EL (cell line): ENCODE results near the gene SEC11A.

Experiments
- DNase-seq: peaks from one replicate; pipeline ENCODE4 v3.0.0-alpha.2; 2016

SEC11A gene

DNA sequence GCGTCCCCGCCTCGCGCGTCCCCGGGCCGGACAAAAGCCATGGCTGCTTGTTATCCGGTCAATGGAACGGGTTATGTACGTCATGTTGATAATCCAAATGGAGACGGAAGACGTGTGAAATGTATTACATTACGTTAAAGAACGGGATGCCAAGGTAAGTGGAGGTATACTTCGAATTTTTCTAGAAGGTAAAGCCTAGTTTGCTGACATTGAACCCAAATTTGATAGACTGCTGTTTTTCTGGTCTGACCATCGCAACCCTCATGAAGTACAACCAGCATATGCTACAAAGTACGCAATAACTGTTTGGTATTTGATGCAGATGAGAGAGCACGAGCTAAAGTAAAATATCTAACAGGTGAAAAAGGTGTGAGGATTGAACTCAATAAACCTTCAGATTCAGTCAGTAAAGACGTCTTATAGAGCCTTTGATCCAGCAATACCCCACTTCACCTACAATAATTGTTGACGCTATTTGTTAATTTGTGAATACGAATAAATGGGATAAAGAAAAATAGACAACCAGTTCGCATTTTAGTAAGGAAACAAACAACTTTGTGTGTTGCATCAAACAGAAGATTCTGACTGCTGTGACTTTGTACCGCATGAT, 81.6 kb downstream of the SEC11A start:
- no peak for DNase-seq

DNA sequence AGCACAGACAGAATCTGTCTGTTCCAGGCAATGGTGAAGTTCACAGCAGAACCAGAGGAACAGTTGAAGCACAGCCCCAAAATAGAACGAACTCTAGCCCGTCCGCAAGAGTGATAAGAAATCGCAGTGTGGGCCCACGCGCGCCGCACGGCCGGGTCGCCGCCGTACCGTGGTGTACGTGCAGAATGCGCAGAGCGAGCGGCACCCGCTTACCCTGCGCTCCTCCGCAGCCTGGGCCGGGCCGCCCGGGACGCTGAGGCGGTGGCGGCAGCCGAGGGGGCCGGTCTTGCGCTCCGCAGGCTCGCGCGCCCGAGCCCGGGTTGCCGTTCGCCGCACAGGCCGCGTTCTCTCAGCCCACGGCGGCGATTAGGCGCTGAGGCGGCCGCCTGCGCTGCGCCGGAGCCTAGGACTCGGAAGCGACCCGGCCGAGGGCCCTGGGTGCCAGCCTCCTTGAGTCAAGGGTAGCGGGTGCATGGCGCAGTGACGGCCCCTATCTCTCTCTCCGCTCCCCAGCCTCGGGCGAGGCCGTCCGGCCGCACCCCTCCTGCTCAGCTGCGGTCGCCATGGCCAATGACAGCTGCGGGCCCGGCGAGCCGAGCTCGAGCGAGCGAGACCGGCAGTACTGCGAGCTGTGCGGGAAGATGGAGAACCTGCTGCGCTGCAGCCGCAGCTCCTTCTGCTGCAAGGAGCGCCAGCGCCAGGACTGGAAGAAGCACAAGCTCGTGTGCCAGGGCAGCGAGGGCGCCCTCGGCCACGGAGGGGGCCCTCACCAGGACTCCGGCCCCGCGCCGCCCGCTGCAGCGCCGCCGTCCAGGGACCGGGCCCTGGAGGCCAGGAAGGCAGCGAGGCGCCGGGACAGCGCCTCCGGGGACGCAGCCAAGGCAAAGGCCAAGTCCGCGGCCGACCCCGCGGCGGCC, 82.4 kb downstream of the SEC11A start:
- peak; percentile 71 for DNase-seq

DNA sequence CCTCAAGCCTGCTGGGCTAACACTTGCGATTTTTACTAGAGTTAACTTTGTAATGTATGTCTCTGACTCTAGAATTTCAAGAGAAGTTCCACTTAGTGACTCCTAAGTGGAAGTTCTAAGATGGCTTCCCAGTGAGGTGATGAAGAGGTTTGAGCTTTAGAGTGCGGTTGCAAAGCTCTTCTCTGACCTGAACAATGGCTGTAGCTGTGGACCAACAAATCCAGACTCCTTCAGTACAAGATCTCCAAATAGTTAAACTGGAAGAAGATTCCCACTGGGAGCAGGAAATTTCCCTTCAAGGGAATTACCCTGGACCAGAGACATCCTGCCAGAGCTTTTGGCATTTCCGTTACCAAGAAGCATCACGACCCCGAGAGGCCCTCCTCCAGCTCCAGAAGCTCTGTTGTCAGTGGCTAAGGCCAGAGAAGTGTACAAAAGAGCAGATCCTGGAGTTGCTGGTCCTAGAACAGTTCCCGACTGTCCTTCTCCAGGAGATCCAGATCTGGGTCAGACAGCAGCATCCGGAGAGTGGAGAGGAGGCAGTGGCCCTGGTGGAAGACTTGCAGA, 84.2 kb downstream of the SEC11A start:
- DNase-seq, result peak; percentile 22

DNA sequence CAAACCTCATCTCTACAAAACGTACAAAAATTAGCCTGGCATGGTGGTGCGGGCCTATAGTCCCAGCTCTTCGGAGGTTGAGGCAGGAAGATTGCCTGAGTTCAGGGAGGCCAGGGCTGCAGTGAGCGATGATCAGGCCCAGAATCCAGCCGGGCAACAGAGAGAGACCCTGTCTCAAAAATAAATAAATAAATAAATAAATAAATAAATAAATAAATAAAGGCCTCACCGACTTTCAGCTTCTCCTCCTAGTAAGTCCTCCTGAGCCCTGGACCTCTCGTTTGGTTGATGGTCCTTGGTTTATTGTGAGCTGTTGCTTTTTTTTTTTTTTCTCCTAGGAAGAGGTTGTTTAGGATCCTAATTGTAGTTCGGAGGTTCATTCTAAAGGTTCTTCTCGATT, 86.9 kb downstream of the SEC11A start:
- no peak for DNase-seq

DNA sequence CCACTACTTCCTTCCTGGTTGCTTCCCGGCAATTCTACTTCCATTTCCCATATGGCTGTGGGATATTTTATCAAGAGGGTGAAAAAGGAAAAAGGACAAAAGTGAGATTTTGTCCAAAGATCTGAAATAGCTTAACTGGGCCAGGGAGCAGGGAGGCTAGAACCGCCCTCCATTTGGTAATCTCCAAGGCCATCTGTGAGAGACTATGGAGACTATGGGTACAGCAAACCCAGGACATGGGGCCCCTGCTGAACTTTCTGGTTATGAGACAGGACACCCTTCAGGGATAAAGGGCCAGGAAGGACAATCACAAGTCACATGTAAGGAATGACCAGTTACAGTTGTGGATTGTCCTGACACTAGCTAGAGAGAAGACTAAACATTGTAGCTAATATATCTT, 90.8 kb downstream of the SEC11A start:
- no peak for DNase-seq

DNA sequence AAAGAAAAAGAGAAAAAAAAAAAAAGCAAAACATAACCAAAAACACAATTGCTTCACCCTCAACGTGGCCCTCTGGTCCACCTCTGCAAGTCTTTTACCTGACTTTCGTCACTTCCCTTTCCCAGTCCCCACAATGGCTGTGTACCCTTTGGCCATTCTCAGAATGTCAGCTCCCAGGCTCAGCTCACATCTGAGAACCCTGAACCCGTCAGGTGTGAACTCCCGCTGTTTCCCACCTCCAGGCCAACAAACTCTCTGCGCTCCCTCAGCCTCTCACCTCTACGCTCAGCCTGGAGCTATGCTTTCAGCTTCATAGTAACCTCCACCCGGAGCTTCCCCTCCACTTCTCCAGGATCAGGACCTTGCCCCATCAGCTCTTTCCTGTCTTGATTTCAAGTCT, 91.6 kb downstream of the SEC11A start:
- no peak for DNase-seq

DNA sequence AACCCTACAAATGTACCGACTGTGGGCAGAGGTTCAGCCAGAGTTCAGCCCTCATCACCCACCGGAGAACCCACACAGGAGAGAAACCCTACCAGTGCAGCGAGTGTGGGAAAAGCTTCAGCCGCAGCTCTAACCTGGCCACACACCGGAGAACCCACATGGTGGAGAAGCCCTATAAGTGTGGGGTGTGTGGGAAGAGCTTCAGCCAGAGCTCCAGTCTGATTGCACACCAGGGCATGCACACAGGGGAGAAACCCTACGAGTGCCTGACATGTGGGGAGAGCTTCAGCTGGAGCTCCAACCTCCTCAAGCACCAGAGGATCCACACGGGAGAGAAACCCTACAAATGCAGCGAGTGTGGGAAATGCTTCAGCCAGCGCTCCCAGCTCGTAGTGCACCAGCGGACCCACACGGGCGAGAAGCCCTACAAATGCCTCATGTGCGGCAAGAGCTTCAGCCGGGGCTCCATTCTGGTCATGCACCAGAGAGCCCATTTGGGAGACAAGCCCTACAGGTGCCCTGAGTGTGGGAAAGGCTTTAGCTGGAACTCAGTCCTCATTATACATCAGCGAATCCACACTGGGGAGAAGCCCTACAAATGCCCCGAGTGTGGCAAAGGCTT, 94.5 kb downstream of the SEC11A start:
- no peak for DNase-seq

DNA sequence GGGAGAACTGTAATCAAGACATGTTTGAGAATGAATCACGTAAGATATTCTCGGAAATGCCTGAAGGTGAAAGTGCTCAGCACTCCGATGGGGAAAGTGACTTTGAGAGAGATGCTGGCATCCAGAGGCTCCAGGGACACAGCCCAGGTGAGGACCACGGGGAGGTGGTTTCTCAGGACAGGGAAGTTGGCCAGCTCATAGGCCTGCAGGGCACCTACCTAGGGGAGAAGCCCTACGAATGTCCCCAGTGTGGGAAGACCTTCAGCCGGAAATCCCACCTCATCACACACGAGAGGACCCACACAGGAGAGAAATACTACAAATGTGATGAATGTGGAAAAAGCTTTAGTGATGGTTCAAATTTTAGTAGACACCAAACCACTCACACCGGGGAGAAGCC, 95.3 kb downstream of the SEC11A start:
- DNase-seq, result no peak
